ENCODE data around the gene TSSK2. TPM values are rescaled to one million over a fixed set of nuclear protein-coding genes. Genes with fewer than 3 reads are reported as not detected.
"Not testable (repeated sequence)": the region's sequence is repeated elsewhere in the genome, so short reads cannot be mapped to it uniquely, and the experiment has no call there.

TSSK2 gene
- total RNA-seq (not detected), polyA plus RNA-seq (0.09 TPM)
- long read RNA-seq, donor 1, partial matches to known transcripts: 0 of 2 reads
- long read RNA-seq, donor 1, other reads (novel, unspliced or antisense): 0 of 2 reads
- long read RNA-seq, donor 2, partial matches to known transcripts: 0 of 1 reads
- long read RNA-seq, donor 2, other reads (novel, unspliced or antisense): 0 of 1 reads
- long read RNA-seq, donor 3: 0 reads
- long read RNA-seq, donor 4, partial matches to known transcripts: 0 of 2 reads
- long read RNA-seq, donor 4, other reads (novel, unspliced or antisense): 0 of 2 reads
- long read RNA-seq, donor 5, partial matches to known transcripts: 0 of 3 reads
- long read RNA-seq, donor 5, other reads (novel, unspliced or antisense): 0 of 3 reads
- long read RNA-seq, donor 6: 0 reads
- long read RNA-seq, donor 7, partial matches to known transcripts: 0 of 1 reads
- long read RNA-seq, donor 7, other reads (novel, unspliced or antisense): 0 of 1 reads
- long read RNA-seq, donor 8, partial matches to known transcripts: 0 of 1 reads
- long read RNA-seq, donor 8, other reads (novel, unspliced or antisense): 0 of 1 reads
- long read RNA-seq, donor 9: 0 reads
- long read RNA-seq, donor 10, partial matches to known transcripts: 0 of 3 reads
- long read RNA-seq, donor 10, other reads (novel, unspliced or antisense): 0 of 3 reads

DNA sequence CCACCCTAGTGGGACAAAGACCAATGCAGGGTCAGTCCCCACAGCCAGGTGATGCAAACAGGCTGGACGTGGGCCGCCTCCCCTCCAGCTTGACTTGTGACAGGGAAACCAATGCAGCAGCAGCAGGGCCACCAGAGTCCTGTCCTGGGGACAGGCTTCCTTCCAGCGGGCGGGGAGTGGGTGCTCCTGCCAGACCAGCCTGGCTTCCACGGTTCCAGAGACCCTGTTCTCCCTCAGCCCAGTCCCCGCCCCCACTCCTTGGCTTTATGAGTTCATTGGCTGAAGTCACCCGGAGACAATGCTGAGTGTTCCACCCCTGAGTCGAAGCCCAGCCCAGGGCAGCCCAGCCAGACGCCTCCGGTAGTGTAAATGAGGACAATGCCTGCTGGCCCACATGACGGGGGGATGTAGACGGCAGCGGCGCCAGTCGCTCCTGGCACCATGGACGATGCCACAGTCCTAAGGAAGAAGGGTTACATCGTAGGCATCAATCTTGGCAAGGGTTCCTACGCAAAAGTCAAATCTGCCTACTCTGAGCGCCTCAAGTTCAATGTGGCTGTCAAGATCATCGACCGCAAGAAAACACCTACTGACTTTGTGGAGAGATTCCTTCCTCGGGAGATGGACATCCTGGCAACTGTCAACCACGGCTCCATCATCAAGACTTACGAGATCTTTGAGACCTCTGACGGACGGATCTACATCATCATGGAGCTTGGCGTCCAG is at the start of gene TSSK2:
Gene TSSK2, plus strand, starts transcription at position 350 of the 726 bp plus-strand sequence. Its CDS starts 92 bp downstream, at position 442.
- Histone ChIP-seq H3K27ac (ENCODE audit: low read depth in 1 of 2, low read length in 1 of 2) (no peak within 1 kb of the TSS), H3K36me3 (ENCODE audit: control insufficient read depth in 2 of 2, insufficient read depth in 2 of 2, low read length in 1 of 2) (peaks cover 30 to 49% of the 10 kb centered on the region in 2 donors), H3K4me1 (ENCODE audit: control insufficient read depth in 2 of 2, insufficient read depth in 2 of 2, low read length in 2 of 2) (no peaks in the 10 kb centered on the region), H3K27me3 (ENCODE audit: control insufficient read depth in 2 of 2, insufficient read depth in 1 of 2, low read length in 1 of 2) (no peaks in the 10 kb centered on the region), H3K9me3 (ENCODE audit: control insufficient read depth in 2 of 2, insufficient read depth in 1 of 2, low read length in 1 of 2) (no peaks in the 10 kb centered on the region), H3K4me3 (ENCODE audit: low read length in 2 of 2) (no peak within 1 kb of the TSS)
- 97% methylated on average over 27 of the region's 27 CpGs for WGBS
- DNase-seq (ENCODE audit: low read depth in 6 of 9, low spot score in 9 of 9): no peak

DNA sequence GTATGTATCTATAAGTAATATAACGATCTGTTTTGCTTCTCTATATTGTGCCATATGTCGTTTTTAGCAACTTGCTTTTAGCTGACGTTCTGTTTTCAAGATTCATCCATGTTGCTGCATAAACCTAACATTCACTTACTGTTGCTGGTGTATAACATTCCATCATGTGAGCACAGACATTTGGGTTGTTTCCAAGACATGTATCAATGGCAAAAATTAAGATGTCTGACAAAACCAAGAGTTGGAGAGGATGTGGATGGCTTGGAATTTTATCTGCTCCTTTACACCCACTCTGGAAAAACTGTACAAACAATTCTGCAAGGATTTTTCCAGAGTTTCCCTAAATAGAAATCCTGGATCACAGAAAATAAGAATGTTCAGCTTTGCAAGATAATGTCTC is 49.8 kb upstream of the TSSK2 start:
- Histone ChIP-seq H3K27me3 (ENCODE audit: control insufficient read depth in 2 of 2, insufficient read depth in 1 of 2, low read length in 1 of 2) (no peaks in the 10 kb centered on the region), H3K27ac (ENCODE audit: low read depth in 1 of 2, low read length in 1 of 2) (no peak overlapping the region), H3K9me3 (ENCODE audit: control insufficient read depth in 2 of 2, insufficient read depth in 1 of 2, low read length in 1 of 2) (no peaks in the 10 kb centered on the region), H3K4me1 (ENCODE audit: control insufficient read depth in 2 of 2, insufficient read depth in 2 of 2, low read length in 2 of 2) (peaks cover 0 to 3% of the 10 kb centered on the region in 2 donors), H3K36me3 (ENCODE audit: control insufficient read depth in 2 of 2, insufficient read depth in 2 of 2, low read length in 1 of 2) (peaks cover 14 to 15% of the 10 kb centered on the region in 2 donors), H3K4me3 (ENCODE audit: low read length in 2 of 2) (no peak overlapping the region)
- WGBS: 96% methylated on average over 3 of the region's 3 CpGs
- no peak for DNase-seq (ENCODE audit: low read depth in 6 of 9, low spot score in 9 of 9)

DNA sequence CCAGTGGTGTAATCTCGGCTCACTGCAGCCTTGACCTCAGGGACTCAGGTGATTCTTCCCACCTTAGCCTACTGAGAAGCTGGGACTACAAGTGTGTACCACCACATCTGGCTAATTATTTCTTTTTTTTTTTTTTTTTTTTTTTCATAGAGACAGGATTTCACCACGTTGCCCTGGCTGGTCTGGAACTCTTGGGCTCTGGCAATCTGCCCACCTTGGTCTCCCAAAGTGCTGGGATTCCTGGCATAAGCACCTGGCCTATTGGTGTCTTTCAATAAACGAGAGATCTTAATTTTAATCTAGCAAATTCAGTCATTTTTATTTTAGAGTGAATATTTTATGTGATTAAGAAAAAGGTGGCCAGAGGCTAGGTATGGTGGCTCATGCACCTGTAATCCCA is 49.0 kb upstream of the TSSK2 start:
- H3K36me3 ChIP-seq (ENCODE audit: control insufficient read depth in 2 of 2, insufficient read depth in 2 of 2, low read length in 1 of 2): peaks cover 21% of the 10 kb centered on the region in 2 donors
- H3K27me3 ChIP-seq (ENCODE audit: control insufficient read depth in 2 of 2, insufficient read depth in 1 of 2, low read length in 1 of 2): no peaks in the 10 kb centered on the region
- no peak for DNase-seq (ENCODE audit: low read depth in 6 of 9, low spot score in 9 of 9)
- H3K9me3 ChIP-seq (ENCODE audit: control insufficient read depth in 2 of 2, insufficient read depth in 1 of 2, low read length in 1 of 2): no peaks in the 10 kb centered on the region
- H3K27ac ChIP-seq (ENCODE audit: low read depth in 1 of 2, low read length in 1 of 2): no peak overlapping the region
- 94% methylated on average over 3 of the region's 3 CpGs for WGBS
- peaks cover 0 to 3% of the 10 kb centered on the region in 2 donors for H3K4me1 ChIP-seq (ENCODE audit: control insufficient read depth in 2 of 2, insufficient read depth in 2 of 2, low read length in 2 of 2)
- no peak overlapping the region for H3K4me3 ChIP-seq (ENCODE audit: low read length in 2 of 2)

DNA sequence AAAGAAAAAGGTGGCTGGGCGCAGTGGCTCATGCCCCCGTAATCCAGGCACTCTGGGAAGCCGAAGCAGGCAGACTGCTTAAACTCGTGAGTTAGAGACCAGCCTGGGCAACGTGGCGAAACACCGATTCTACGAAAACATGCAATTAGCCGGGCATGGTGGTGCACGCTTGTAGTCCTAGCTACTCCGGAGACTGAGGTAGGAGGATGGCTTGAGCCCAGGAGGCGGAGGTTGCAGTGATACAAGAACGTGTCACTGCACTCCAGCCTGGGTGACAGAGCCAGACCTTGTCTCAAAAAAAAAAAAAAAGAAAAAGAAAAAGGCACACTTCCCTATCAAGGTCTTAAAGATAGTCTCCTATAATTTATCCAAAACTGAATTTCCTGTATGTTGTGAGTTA is 48.3 kb upstream of the TSSK2 start:
- DNase-seq (ENCODE audit: low read depth in 6 of 9, low spot score in 9 of 9): no peak
- WGBS: 98% methylated on average over 13 of the region's 13 CpGs
- Histone ChIP-seq H3K36me3 (ENCODE audit: control insufficient read depth in 2 of 2, insufficient read depth in 2 of 2, low read length in 1 of 2) (peaks cover 26 to 28% of the 10 kb centered on the region in 2 donors), H3K27ac (ENCODE audit: low read depth in 1 of 2, low read length in 1 of 2) (no peak overlapping the region), H3K9me3 (ENCODE audit: control insufficient read depth in 2 of 2, insufficient read depth in 1 of 2, low read length in 1 of 2) (no peaks in the 10 kb centered on the region), H3K4me3 (ENCODE audit: low read length in 2 of 2) (no peak overlapping the region), H3K4me1 (ENCODE audit: control insufficient read depth in 2 of 2, insufficient read depth in 2 of 2, low read length in 2 of 2) (peaks cover 0 to 3% of the 10 kb centered on the region in 2 donors), H3K27me3 (ENCODE audit: control insufficient read depth in 2 of 2, insufficient read depth in 1 of 2, low read length in 1 of 2) (no peaks in the 10 kb centered on the region)

GRCh38 chr22:19084126-19084525 is 47.0 kb upstream of the TSSK2 start:
- H3K4me1 ChIP-seq (ENCODE audit: control insufficient read depth in 2 of 2, insufficient read depth in 2 of 2, low read length in 2 of 2); DNase-seq (ENCODE audit: low read depth in 6 of 9, low spot score in 9 of 9); H3K4me3 ChIP-seq (ENCODE audit: low read length in 2 of 2); H3K27ac ChIP-seq (ENCODE audit: low read depth in 1 of 2, low read length in 1 of 2); H3K27me3 ChIP-seq (ENCODE audit: control insufficient read depth in 2 of 2, insufficient read depth in 1 of 2, low read length in 1 of 2); H3K9me3 ChIP-seq (ENCODE audit: control insufficient read depth in 2 of 2, insufficient read depth in 1 of 2, low read length in 1 of 2): not testable (repeated sequence)
- H3K36me3 ChIP-seq (ENCODE audit: control insufficient read depth in 2 of 2, insufficient read depth in 2 of 2, low read length in 1 of 2): peaks cover 35 to 38% of the 10 kb centered on the region in 2 donors
- 98% methylated on average over 30 of the region's 30 CpGs for WGBS

DNA sequence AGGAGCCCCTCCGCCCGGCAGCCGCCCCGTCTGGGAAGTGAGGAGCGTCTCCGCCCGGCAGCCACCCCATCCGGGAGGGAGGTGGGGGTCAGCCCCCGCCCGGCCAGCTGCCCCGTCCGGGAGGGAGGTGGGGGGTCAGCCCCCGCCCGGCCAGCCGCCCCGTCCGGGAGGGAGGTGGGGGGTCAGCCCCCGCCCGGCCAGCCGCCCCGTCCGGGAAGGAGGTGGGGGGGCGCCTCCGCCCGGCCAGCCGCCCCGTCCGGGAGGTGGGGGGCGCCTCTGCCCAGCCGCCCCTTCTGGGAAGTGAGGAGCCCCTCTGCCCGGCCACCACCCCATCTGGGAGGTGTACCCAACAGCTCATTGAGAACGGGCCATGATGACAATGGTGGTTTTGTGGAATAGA is 46.5 kb upstream of the TSSK2 start:
- H3K9me3 ChIP-seq (ENCODE audit: control insufficient read depth in 2 of 2, insufficient read depth in 1 of 2, low read length in 1 of 2); H3K27ac ChIP-seq (ENCODE audit: low read depth in 1 of 2, low read length in 1 of 2); H3K4me1 ChIP-seq (ENCODE audit: control insufficient read depth in 2 of 2, insufficient read depth in 2 of 2, low read length in 2 of 2); H3K4me3 ChIP-seq (ENCODE audit: low read length in 2 of 2); H3K27me3 ChIP-seq (ENCODE audit: control insufficient read depth in 2 of 2, insufficient read depth in 1 of 2, low read length in 1 of 2); DNase-seq (ENCODE audit: low read depth in 6 of 9, low spot score in 9 of 9): not testable (repeated sequence)
- WGBS: 99% methylated on average over 22 of the region's 32 CpGs
- H3K36me3 ChIP-seq (ENCODE audit: control insufficient read depth in 2 of 2, insufficient read depth in 2 of 2, low read length in 1 of 2): peaks cover 34 to 37% of the 10 kb centered on the region in 2 donors

- H3K4me1 ChIP-seq (ENCODE audit: control insufficient read depth in 2 of 2, insufficient read depth in 2 of 2, low read length in 2 of 2): peaks cover 0 to 3% of the 10 kb centered on the region in 2 donors
- H3K27me3 ChIP-seq (ENCODE audit: control insufficient read depth in 2 of 2, insufficient read depth in 1 of 2, low read length in 1 of 2): no peaks in the 10 kb centered on the region
- no peaks in the 10 kb centered on the region for H3K9me3 ChIP-seq (ENCODE audit: control insufficient read depth in 2 of 2, insufficient read depth in 1 of 2, low read length in 1 of 2)
- peaks cover 31 to 33% of the 10 kb centered on the region in 2 donors for H3K36me3 ChIP-seq (ENCODE audit: control insufficient read depth in 2 of 2, insufficient read depth in 2 of 2, low read length in 1 of 2)
- WGBS: 35% methylated on average over 1 of the region's 1 CpG
- H3K27ac ChIP-seq (ENCODE audit: low read depth in 1 of 2, low read length in 1 of 2): peak overlapping the region in 1 of 2 donors; percentile 31
- no peak overlapping the region for H3K4me3 ChIP-seq (ENCODE audit: low read length in 2 of 2)
- DNase-seq (ENCODE audit: low read depth in 6 of 9, low spot score in 9 of 9): peak in 1 of 9 donors; percentile 19
These were observed 45.8 kb upstream of the TSSK2 start for GRCh38 chr22:19085233-19085718.

- 96% methylated on average over 6 of the region's 6 CpGs for WGBS
- H3K27ac ChIP-seq (ENCODE audit: low read depth in 1 of 2, low read length in 1 of 2): no peak overlapping the region
- no peaks in the 10 kb centered on the region for H3K9me3 ChIP-seq (ENCODE audit: control insufficient read depth in 2 of 2, insufficient read depth in 1 of 2, low read length in 1 of 2)
- H3K36me3 ChIP-seq (ENCODE audit: control insufficient read depth in 2 of 2, insufficient read depth in 2 of 2, low read length in 1 of 2): peaks cover 25 to 27% of the 10 kb centered on the region in 2 donors
- DNase-seq (ENCODE audit: low read depth in 6 of 9, low spot score in 9 of 9): no peak
- H3K4me3 ChIP-seq (ENCODE audit: low read length in 2 of 2): no peak overlapping the region
- H3K4me1 ChIP-seq (ENCODE audit: control insufficient read depth in 2 of 2, insufficient read depth in 2 of 2, low read length in 2 of 2): peaks cover 0 to 3% of the 10 kb centered on the region in 2 donors
- H3K27me3 ChIP-seq (ENCODE audit: control insufficient read depth in 2 of 2, insufficient read depth in 1 of 2, low read length in 1 of 2): no peaks in the 10 kb centered on the region
These were observed 44.7 kb upstream of the TSSK2 start for GRCh38 chr22:19086417-19086816.
